Naive thymus-derived CD8-positive, alpha-beta T cell (primary cell): ENCODE measurements around the gene PTPRT. TPM values are rescaled to one million over a fixed set of nuclear protein-coding genes. Genes with fewer than 3 reads are reported as not detected.

Experiments
- ATAC-seq, 2 donors: fragments of 150-1000 bp; cut with Tn5 transposase in 1 of 2; sonication (Bioruptor Pico), chemical (Tn5 transposase) in 1 of 2; 1 replicate in 1 of 2; 2 replicates in 1 of 2; pipeline ENCODE4 v1.10.0; 2021; ENCODE audit warnings: mild to moderate bottlenecking in 2 of 2, moderate library complexity in 2 of 2
- POLR2A ChIA-PET: fragments of 350-600 bp; sonication (Branson Sonifier 250); formaldehyde crosslinking; loops from one replicate; lab custom pipeline; 2021; ENCODE audit warnings: antibody characterized with exemption; lab: Charles Lee
- DNase-seq, 10 donors: peaks; one replicate each; pipeline versions ENCODE4 v3.0.0 to v3.0.0-alpha.2; 2020 to 2022
- H3K27ac Mint-ChIP-seq, 10 donors: one replicate each; pipeline ENCODE4 v1.8.0; 2020 to 2022; ENCODE audit warnings: mild to moderate bottlenecking in 10 of 10, mixed read lengths in 10 of 10, moderate library complexity in 4 of 10, inconsistent platforms in 1 of 10
- H3K27me3 Mint-ChIP-seq, 5 donors: one replicate each; pipeline ENCODE4 v1.8.0; 2021 to 2022; ENCODE audit warnings: mixed read lengths in 5 of 5
- H3K36me3 Mint-ChIP-seq, 3 donors: one replicate each; pipeline ENCODE4 v1.8.0; 2020 to 2022; ENCODE audit warnings: mixed read lengths in 3 of 3, mild to moderate bottlenecking in 2 of 3, inconsistent platforms in 1 of 3
- H3K4me1 Mint-ChIP-seq, 4 donors: one replicate each; pipeline ENCODE4 v1.8.0; 2021 to 2022; ENCODE audit warnings: mixed read lengths in 4 of 4
- H3K4me3 Mint-ChIP-seq, 10 donors: one replicate each; pipeline ENCODE4 v1.8.0; 2020 to 2022; ENCODE audit warnings: mild to moderate bottlenecking in 10 of 10, mixed read lengths in 10 of 10, moderate library complexity in 6 of 10, inconsistent platforms in 1 of 10
- H3K9me3 Mint-ChIP-seq, 9 donors: one replicate each; pipeline ENCODE4 v1.8.0; 2020 to 2022; ENCODE audit warnings: mixed read lengths in 9 of 9, mild to moderate bottlenecking in 3 of 9, inconsistent platforms in 1 of 9, moderate library complexity in 1 of 9
- polyA plus RNA-seq, 3 donors: library from polyadenylated mRNA; unstranded; fragments of 300-500 nt; fragmentation: Illumina TruSeq; gene quantifications; one replicate each; pipeline ENCODE4 v1.2.3, GENCODE V29; 2021
- total RNA-seq, 8 experiments: library from RNA in 2 of 8; stranded (reverse) in 2 of 8; gene quantifications; one replicate each; pipeline ENCODE4 v1.2.3 and lab custom pipeline; 2021 to 2026

Gene PTPRT
- total and polyA plus RNA-seq, 5 experiments from 2014 or later = not detected

GRCh38 chr20:42295592-42295991 lies 894.1 kb downstream of the PTPRT start:
- Mint-ChIP-seq H3K4me1 (no peaks in the 10 kb centered on the region), H3K9me3 (peaks cover 0 to 12% (median 0%) of the 10 kb centered on the region in 9 donors), H3K27ac (no peak overlapping the region), H3K4me3 (no peak overlapping the region), H3K27me3 (peaks cover 0 to 4% (median 0%) of the 10 kb centered on the region in 5 donors), H3K36me3 (no peaks in the 10 kb centered on the region)
- DNase-seq (no peak), ATAC-seq (no peak)
- POLR2A ChIA-PET = no interaction called here

GRCh38 chr20:42294976-42295375 lies 894.7 kb downstream of the PTPRT start:
- DNase-seq = no peak
- Mint-ChIP-seq H3K9me3 (peaks cover 0 to 13% (median 0%) of the 10 kb centered on the region in 9 donors), H3K4me1 (no peaks in the 10 kb centered on the region), H3K27ac (no peak overlapping the region), H3K27me3 (peaks cover 0 to 4% (median 0%) of the 10 kb centered on the region in 5 donors), H3K36me3 (no peaks in the 10 kb centered on the region), H3K4me3 (no peak overlapping the region)
- no peak for ATAC-seq
- POLR2A ChIA-PET = no interaction called here

- H3K4me1 Mint-ChIP-seq = no peaks in the 10 kb centered on the region
- peaks cover 0 to 11% (median 0%) of the 10 kb centered on the region in 5 donors for H3K27me3 Mint-ChIP-seq
- POLR2A ChIA-PET = no interaction called here
These were observed 907.9 kb downstream of the PTPRT start for GRCh38 chr20:42281801-42282200.

GRCh38 chr20:42276718-42277602 lies 912.7 kb downstream of the PTPRT start:
- no peaks in the 10 kb centered on the region for H3K4me1 Mint-ChIP-seq
- peaks cover 0 to 11% (median 4%) of the 10 kb centered on the region in 9 donors for H3K9me3 Mint-ChIP-seq
- H3K27me3 Mint-ChIP-seq = peaks cover 0 to 11% (median 3%) of the 10 kb centered on the region in 5 donors
- H3K36me3 Mint-ChIP-seq = no peaks in the 10 kb centered on the region
- no peak for DNase-seq
- no peak overlapping the region for H3K4me3 Mint-ChIP-seq
- POLR2A ChIA-PET = no interaction called here
- ATAC-seq = no peak
- H3K27ac Mint-ChIP-seq = no peak overlapping the region

More at GRCh38 chr20:42281801-42282200, 907.9 kb downstream of the PTPRT start:
- Mint-ChIP-seq H3K4me3 (no peak overlapping the region), H3K36me3 (no peaks in the 10 kb centered on the region), H3K27ac (no peak overlapping the region), H3K9me3 (peaks cover 3 to 14% (median 11%) of the 10 kb centered on the region in 9 donors)
- ATAC-seq (no peak), DNase-seq (no peak)

GRCh38 chr20:42274986-42275385 lies 914.7 kb downstream of the PTPRT start:
- H3K27ac Mint-ChIP-seq = no peak overlapping the region
- no peak for ATAC-seq
- no peaks in the 10 kb centered on the region for H3K4me1 Mint-ChIP-seq
- no peak overlapping the region for H3K4me3 Mint-ChIP-seq
- no peaks in the 10 kb centered on the region for H3K36me3 Mint-ChIP-seq
- no peak for DNase-seq
- H3K27me3 Mint-ChIP-seq = peaks cover 0 to 6% (median 3%) of the 10 kb centered on the region in 5 donors
- H3K9me3 Mint-ChIP-seq = peaks cover 0 to 11% (median 4%) of the 10 kb centered on the region in 9 donors
- POLR2A ChIA-PET = no interaction called here

GRCh38 chr20:42272516-42272915 lies 917.2 kb downstream of the PTPRT start:
- DNase-seq (no peak), ATAC-seq (no peak)
- peaks cover 0 to 5% (median 2%) of the 10 kb centered on the region in 9 donors for H3K9me3 Mint-ChIP-seq
- H3K27ac Mint-ChIP-seq = no peak overlapping the region
- no peaks in the 10 kb centered on the region for H3K36me3 Mint-ChIP-seq
- POLR2A ChIA-PET = no interaction called here
- H3K27me3 Mint-ChIP-seq = peaks cover 0 to 4% (median 0%) of the 10 kb centered on the region in 5 donors
- H3K4me1 Mint-ChIP-seq = no peaks in the 10 kb centered on the region
- H3K4me3 Mint-ChIP-seq = no peak overlapping the region

GRCh38 chr20:42270539-42270938 lies 919.2 kb downstream of the PTPRT start:
- Mint-ChIP-seq H3K27ac (no peak overlapping the region), H3K9me3 (peaks cover 0 to 5% (median 0%) of the 10 kb centered on the region in 9 donors), H3K27me3 (no peaks in the 10 kb centered on the region), H3K4me1 (no peaks in the 10 kb centered on the region), H3K36me3 (no peaks in the 10 kb centered on the region), H3K4me3 (no peak overlapping the region)
- DNase-seq (no peak), ATAC-seq (no peak)
- POLR2A ChIA-PET = no interaction called here

- Mint-ChIP-seq H3K4me1 (no peaks in the 10 kb centered on the region), H3K27me3 (no peaks in the 10 kb centered on the region), H3K27ac (no peak overlapping the region), H3K9me3 (peaks cover 0 to 7% (median 0%) of the 10 kb centered on the region in 9 donors), H3K4me3 (no peak overlapping the region), H3K36me3 (no peaks in the 10 kb centered on the region)
- no peak for ATAC-seq
- POLR2A ChIA-PET = no interaction called here
- DNase-seq = no peak
These were observed 921.8 kb downstream of the PTPRT start for GRCh38 chr20:42267793-42268384.

- H3K36me3 Mint-ChIP-seq = no peaks in the 10 kb centered on the region
- DNase-seq (no peak), ATAC-seq (no peak)
- peaks cover 0 to 4% (median 0%) of the 10 kb centered on the region in 4 donors for H3K4me1 Mint-ChIP-seq
- no peak overlapping the region for H3K4me3 Mint-ChIP-seq
- POLR2A ChIA-PET = no interaction called here
- H3K27ac Mint-ChIP-seq = no peak overlapping the region
- H3K27me3 Mint-ChIP-seq = peaks cover 0 to 11% (median 0%) of the 10 kb centered on the region in 5 donors
- H3K9me3 Mint-ChIP-seq = peaks cover 0 to 18% (median 7%) of the 10 kb centered on the region in 9 donors
These were observed 927.9 kb downstream of the PTPRT start for GRCh38 chr20:42261766-42262270.

GRCh38 chr20:42260184-42260583 lies 929.5 kb downstream of the PTPRT start:
- no peak overlapping the region for H3K27ac Mint-ChIP-seq
- ATAC-seq = no peak
- no peak for DNase-seq
- H3K9me3 Mint-ChIP-seq = peaks cover 0 to 18% (median 7%) of the 10 kb centered on the region in 9 donors
- H3K27me3 Mint-ChIP-seq = peaks cover 0 to 11% (median 0%) of the 10 kb centered on the region in 5 donors
- POLR2A ChIA-PET = no interaction called here
- peaks cover 0 to 4% (median 0%) of the 10 kb centered on the region in 4 donors for H3K4me1 Mint-ChIP-seq
- H3K4me3 Mint-ChIP-seq = no peak overlapping the region
- H3K36me3 Mint-ChIP-seq = no peaks in the 10 kb centered on the region

GRCh38 chr20:42259389-42259788 lies 930.3 kb downstream of the PTPRT start:
- no peak overlapping the region for H3K27ac Mint-ChIP-seq
- ATAC-seq = no peak

GRCh38 chr20:42258564-42259302 lies 931.0 kb downstream of the PTPRT start:
- Mint-ChIP-seq H3K9me3 (peaks cover 0 to 18% (median 8%) of the 10 kb centered on the region in 9 donors), H3K4me1 (peaks cover 0 to 4% (median 0%) of the 10 kb centered on the region in 4 donors), H3K36me3 (no peaks in the 10 kb centered on the region), H3K27me3 (peaks cover 0 to 11% (median 0%) of the 10 kb centered on the region in 5 donors), H3K4me3 (no peak overlapping the region), H3K27ac (no peak overlapping the region)
- ATAC-seq (no peak), DNase-seq (no peak)
- POLR2A ChIA-PET = no interaction called here

More at GRCh38 chr20:42259389-42259788, 930.3 kb downstream of the PTPRT start:
- H3K9me3 Mint-ChIP-seq = peaks cover 0 to 18% (median 8%) of the 10 kb centered on the region in 9 donors
- H3K36me3 Mint-ChIP-seq = no peaks in the 10 kb centered on the region
- peaks cover 0 to 11% (median 0%) of the 10 kb centered on the region in 5 donors for H3K27me3 Mint-ChIP-seq
- H3K4me3 Mint-ChIP-seq = no peak overlapping the region
- POLR2A ChIA-PET = no interaction called here
- DNase-seq = no peak
- peaks cover 0 to 4% (median 0%) of the 10 kb centered on the region in 4 donors for H3K4me1 Mint-ChIP-seq
